Esophagus muscularis mucosa (tissue), 4 donors: ENCODE data around the gene PGLYRP4. TPM values are rescaled to one million over a fixed set of nuclear protein-coding genes. Genes with fewer than 3 reads are reported as not detected.

Source experiments
- DNase-seq: peaks from one replicate; pipeline ENCODE4 v3.0.0-alpha.2; 2017; ENCODE audit errors: extremely low spot score
- H3K27ac ChIP-seq, 4 donors: fragments of 200-600 bp; sonication (generic); replicated peaks in 1 of 4; 1 replicate in 3 of 4; 2 replicates in 1 of 4; pipeline ENCODE4 v1.5.1; 2016 to 2019; ENCODE audit warnings: mild to moderate bottlenecking in 1 of 4
- H3K27me3 ChIP-seq, 4 donors: fragments of 200-600 bp; sonication (generic); one replicate each; pipeline versions ENCODE4 v1.5.1 to v1.6.0; 2016 to 2019
- H3K36me3 ChIP-seq, 4 donors: fragments of 200-600 bp; sonication (generic); one replicate each; pipeline ENCODE4 v1.5.1; 2016 to 2019
- H3K4me1 ChIP-seq, 4 donors: fragments of 200-600 bp; sonication (generic); one replicate each; pipeline ENCODE4 v1.5.1; 2016 to 2019
- H3K4me3 ChIP-seq, 4 donors: fragments of 200-600 bp; sonication (generic); 1 replicate in 2 of 4; 2 replicates in 2 of 4; pipeline ENCODE4 v1.5.1; 2016 to 2019; ENCODE audit warnings: mild to moderate bottlenecking in 4 of 4, moderate library complexity in 1 of 4
- H3K9me3 ChIP-seq, 4 donors: fragments of 200-600 bp; sonication (generic); 1 replicate in 3 of 4; 2 replicates in 1 of 4; pipeline ENCODE4 v1.5.1; 2016 to 2019
- CTCF ChIP-seq, 3 experiments: fragments of 200-600 bp in 2 of 3; fragments of 450-650 bp in 1 of 3; sonication (generic) in 2 of 3; IDR thresholded peaks; one replicate each; pipeline ENCODE4 v1.5.1; 2017 to 2019; ENCODE audit warnings: antibody characterized with exemption in 3 of 3, mild to moderate bottlenecking in 2 of 3, moderate library complexity in 1 of 3
- EP300 ChIP-seq: sonication (generic); formaldehyde crosslinking; IDR thresholded peaks from one replicate; pipeline ENCODE4 v1.6.1; 2017; ENCODE audit warnings: antibody characterized with exemption
- POLR2A ChIP-seq: fragments of 450-650 bp; IDR thresholded peaks from one replicate; pipeline ENCODE4 v1.6.1; 2017; ENCODE audit warnings: antibody characterized with exemption, moderate library complexity, mild to moderate bottlenecking, low read depth
- POLR2AphosphoS5 ChIP-seq, 2 donors: sonication (generic); formaldehyde crosslinking; IDR thresholded peaks; one replicate each; pipeline ENCODE4 v1.6.1; 2017; ENCODE audit warnings: antibody characterized with exemption in 2 of 2
- WGBS: methylation state at CpG from one replicate; pipeline ENCODE4 v1.1.5; 2018; 5-methylcytosine and 5-hydroxymethylcytosine counted together
- intact Hi-C: fragments of 100-400 bp; cut with DNase I; formaldehyde crosslinking; loops from one replicate; pipeline ENCODE4 v1.15.1; 2023
- total RNA-seq, 4 donors: library from RNA; depleted of rRNA; stranded (reverse); fragments of >200 nt; gene quantifications; one replicate each; pipeline versions ENCODE4 v1.1.0 to v1.2.1, GENCODE V29; 2016

Gene PGLYRP4
- total RNA-seq, 4 donors from 2014 or later = not detected

DNA sequence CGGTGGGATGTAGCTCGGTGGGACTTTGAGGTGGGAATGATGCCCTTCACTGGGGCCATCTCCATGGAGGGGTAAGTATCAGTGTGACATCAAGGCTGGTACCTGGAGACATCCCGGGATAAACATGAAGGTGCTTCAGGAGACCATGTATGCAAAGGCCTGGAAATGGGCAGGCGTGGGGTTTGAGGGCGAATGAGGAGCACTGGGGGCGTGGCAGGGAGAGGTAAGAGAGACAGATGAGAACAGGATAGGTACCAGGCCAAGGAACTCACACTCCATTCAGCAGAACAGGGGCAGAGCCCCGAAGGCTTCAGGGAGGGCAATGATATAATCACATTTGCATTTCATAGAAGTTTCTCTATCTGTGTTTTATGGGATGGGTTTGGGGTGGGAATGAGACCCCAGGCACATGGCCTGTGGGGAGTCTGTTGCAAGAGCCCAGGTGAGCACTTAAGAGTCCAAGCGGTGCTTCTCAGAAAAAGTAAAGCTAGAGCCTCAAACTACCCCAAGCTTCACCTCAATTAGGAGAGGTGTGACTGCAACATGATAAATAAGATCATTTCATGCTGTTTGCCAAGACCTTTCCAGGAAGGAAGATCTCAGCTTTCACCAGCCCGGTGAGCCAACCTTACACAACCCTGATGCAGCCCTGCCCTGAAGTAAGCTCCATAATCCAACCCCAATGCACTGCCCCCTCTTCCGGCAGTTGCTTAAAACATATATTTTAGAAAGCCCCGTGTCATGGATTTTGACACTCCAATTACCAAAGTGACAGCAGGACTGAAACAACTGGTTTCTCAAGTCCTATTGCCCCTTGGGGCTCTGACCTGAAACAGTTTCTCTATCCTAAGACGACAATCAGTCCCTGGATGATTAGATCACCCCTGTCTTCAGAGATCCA lies 16.4 kb upstream of the PGLYRP4 start:
- Histone ChIP-seq H3K36me3 (no peaks in the 10 kb centered on the region), H3K4me1 (no peaks in the 10 kb centered on the region), H3K27ac (no peak overlapping the region), H3K27me3 (peaks cover 0 to 4% (median 0%) of the 10 kb centered on the region in 4 donors), H3K4me3 (no peak overlapping the region), H3K9me3 (no peaks in the 10 kb centered on the region)
- DNase-seq = no peak
- no peak for TF ChIP-seq POLR2AphosphoS5 (IDR thresholded peaks at IDR 0.05)
- no peak for TF ChIP-seq POLR2A
- TF ChIP-seq CTCF (IDR thresholded peaks at IDR 0.05) = no peak
- no peak for TF ChIP-seq EP300
- 69% methylated on average over 12 of the region's 12 CpGs for WGBS
- intact Hi-C loops = no loop called here

GRCh38 chr1:153364156-153364555 lies 15.5 kb upstream of the PGLYRP4 start:
- no peaks in the 10 kb centered on the region for H3K36me3 ChIP-seq
- intact Hi-C loops = no loop called here

GRCh38 chr1:153363641-153364040 lies 15.0 kb upstream of the PGLYRP4 start:
- no peak for DNase-seq
- no peaks in the 10 kb centered on the region for H3K4me1 ChIP-seq
- no peaks in the 10 kb centered on the region for H3K9me3 ChIP-seq
- intact Hi-C loops = no loop called here
- no peak for TF ChIP-seq EP300
- no peak for TF ChIP-seq CTCF (IDR thresholded peaks at IDR 0.05)
- TF ChIP-seq POLR2AphosphoS5 (IDR thresholded peaks at IDR 0.05) = no peak
- no peak for TF ChIP-seq POLR2A
- 69% methylated on average over 3 of the region's 3 CpGs for WGBS
- no peaks in the 10 kb centered on the region for H3K36me3 ChIP-seq
- peaks cover 0 to 4% (median 0%) of the 10 kb centered on the region in 4 donors for H3K27me3 ChIP-seq
- H3K4me3 ChIP-seq = no peak overlapping the region
- no peak overlapping the region for H3K27ac ChIP-seq

More at GRCh38 chr1:153364156-153364555, 15.5 kb upstream of the PGLYRP4 start:
- no peak overlapping the region for H3K4me3 ChIP-seq
- TF ChIP-seq EP300 = no peak
- no peaks in the 10 kb centered on the region for H3K4me1 ChIP-seq
- H3K27me3 ChIP-seq = peaks cover 0 to 4% (median 0%) of the 10 kb centered on the region in 4 donors
- no peaks in the 10 kb centered on the region for H3K9me3 ChIP-seq
- no peak overlapping the region for H3K27ac ChIP-seq
- no peak for DNase-seq

- 58% methylated on average over 3 of the region's 3 CpGs for WGBS
- Histone ChIP-seq H3K27ac (no peak overlapping the region), H3K9me3 (no peaks in the 10 kb centered on the region), H3K4me1 (no peaks in the 10 kb centered on the region), H3K36me3 (no peaks in the 10 kb centered on the region), H3K27me3 (peaks cover 0 to 4% (median 0%) of the 10 kb centered on the region in 4 donors), H3K4me3 (no peak overlapping the region)
- intact Hi-C loops = no loop called here
- TF ChIP-seq EP300 = no peak
- no peak for DNase-seq
Measured at GRCh38 chr1:153362187-153362775, 13.6 kb upstream of the PGLYRP4 start.

- H3K4me1 ChIP-seq = no peaks in the 10 kb centered on the region
- DNase-seq = no peak
- WGBS = 83% methylated on average over 3 of the region's 4 CpGs
- peaks cover 0 to 4% (median 0%) of the 10 kb centered on the region in 4 donors for H3K27me3 ChIP-seq
- no peaks in the 10 kb centered on the region for H3K36me3 ChIP-seq
- intact Hi-C loops = no loop called here
- TF ChIP-seq POLR2AphosphoS5 (IDR thresholded peaks at IDR 0.05) (no peak), EP300 (no peak), CTCF (IDR thresholded peaks at IDR 0.05) (no peak), POLR2A (no peak)
- no peaks in the 10 kb centered on the region for H3K9me3 ChIP-seq
- no peak overlapping the region for H3K4me3 ChIP-seq
- H3K27ac ChIP-seq = no peak overlapping the region
Measured at GRCh38 chr1:153361480-153362109, 13.0 kb upstream of the PGLYRP4 start.
